IPS-NIHi7 (cell line): ENCODE measurements around the gene GPC4.

Source experiments
- DNase-seq: peaks from one replicate; pipeline ENCODE4 v3.0.0; 2012; ENCODE audit warnings: mixed read lengths; ENCODE audit errors: extremely low spot score

The GPC4 gene

GRCh38 chrX:133415276-133416105 lies at the start of gene GPC4:
TSS of gene GPC4 (minus strand) at chrX:133415489. CDS start at chrX:133414965, 524 bp downstream.
- peak; percentile 86 for DNase-seq

DNA sequence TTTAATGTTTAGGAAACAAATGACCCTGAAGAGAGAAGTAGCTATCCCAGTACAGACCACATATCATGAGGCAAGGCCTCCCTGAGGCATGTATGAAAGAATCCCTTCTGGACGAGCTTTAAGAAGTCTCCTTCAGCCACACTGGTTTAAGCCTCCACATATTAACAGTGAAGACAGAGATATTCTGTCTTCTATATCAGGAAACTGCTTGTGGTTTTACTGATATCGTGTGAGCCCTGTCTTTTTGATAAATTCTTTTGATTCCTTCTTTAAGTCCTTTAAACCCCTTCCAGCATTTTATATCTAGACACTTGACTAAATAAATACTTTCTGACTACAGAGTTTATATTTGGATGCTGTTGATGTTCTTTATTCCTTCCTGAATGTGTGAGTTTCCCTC lies 45.9 kb upstream of the GPC4 start:
- DNase-seq: no peak

- peak; percentile 43 for DNase-seq
Observed at GRCh38 chrX:133454924-133455323, 39.6 kb upstream of the GPC4 start.

DNA sequence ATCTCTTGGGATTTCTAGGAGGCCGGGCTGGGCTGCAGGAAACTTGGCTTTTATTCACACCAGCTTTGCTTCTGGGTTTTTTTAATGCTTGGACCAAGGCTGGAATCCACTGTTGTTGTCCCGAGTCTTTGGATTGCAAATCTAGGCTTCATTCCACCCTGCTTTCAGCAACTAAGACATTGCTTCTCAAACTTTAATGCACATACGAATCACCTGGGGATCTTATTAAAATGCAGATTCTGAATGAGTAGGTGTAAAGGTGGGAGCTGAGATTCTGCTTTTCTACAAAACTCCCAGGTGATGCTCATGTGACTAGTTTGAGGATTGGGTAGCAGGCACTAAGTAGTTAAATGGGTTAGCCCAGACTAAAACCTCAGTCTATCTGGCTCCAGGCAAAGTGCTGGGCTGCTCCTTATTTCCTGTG lies 39.2 kb upstream of the GPC4 start:
- DNase-seq: peak; percentile 70

- no peak for DNase-seq
Observed at GRCh38 chrX:133448512-133449076, 33.3 kb upstream of the GPC4 start.

- peak; percentile 68 for DNase-seq
Observed at GRCh38 chrX:133444952-133445831, 29.9 kb upstream of the GPC4 start.

- DNase-seq: no peak
Observed at GRCh38 chrX:133444196-133444595, 28.9 kb upstream of the GPC4 start.

GRCh38 chrX:133440797-133441163 lies 25.5 kb upstream of the GPC4 start:
- peak; percentile 45 for DNase-seq

- peak; percentile 51 for DNase-seq
Observed at GRCh38 chrX:133440081-133440796, 24.9 kb upstream of the GPC4 start.

DNA sequence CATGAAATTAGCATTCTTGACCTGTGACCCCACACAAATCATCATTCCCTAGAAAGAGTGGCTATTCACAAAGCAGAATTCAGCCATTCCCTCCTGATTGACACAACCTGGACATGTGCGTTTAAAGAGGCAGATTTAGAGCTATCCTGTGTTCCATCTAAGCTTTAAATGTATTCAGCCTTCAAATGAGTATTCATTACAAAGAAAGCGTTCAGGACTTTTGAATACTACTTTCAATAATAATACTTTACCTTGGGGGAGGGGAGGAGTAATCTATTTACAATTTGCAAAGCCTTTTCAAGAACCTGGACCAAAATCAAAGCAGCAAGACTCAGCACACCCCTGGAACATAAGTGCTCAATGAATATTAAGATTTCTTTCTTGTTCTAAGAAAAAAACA lies 22.5 kb upstream of the GPC4 start:
- no peak for DNase-seq

DNA sequence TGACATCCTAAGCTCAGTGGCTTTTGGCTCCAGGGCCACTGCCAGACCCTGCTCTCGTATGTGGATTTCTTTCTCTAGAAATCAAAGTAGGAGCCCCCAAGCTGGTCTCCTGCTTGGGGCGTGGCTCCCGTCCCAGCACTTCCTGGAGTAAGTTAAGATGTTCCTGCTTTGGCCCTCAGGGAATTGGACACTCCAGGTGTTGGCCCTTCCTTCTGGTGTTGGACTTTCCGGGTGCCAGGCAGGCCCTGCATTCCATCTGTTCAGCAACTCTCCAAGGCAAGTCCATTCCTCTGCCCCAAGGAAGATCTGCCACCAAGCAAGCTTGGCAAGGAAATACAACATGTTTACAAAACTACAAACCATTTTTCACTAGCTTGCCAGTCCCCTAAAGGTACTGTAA lies 22.1 kb upstream of the GPC4 start:
- DNase-seq: peak; percentile 16

DNA sequence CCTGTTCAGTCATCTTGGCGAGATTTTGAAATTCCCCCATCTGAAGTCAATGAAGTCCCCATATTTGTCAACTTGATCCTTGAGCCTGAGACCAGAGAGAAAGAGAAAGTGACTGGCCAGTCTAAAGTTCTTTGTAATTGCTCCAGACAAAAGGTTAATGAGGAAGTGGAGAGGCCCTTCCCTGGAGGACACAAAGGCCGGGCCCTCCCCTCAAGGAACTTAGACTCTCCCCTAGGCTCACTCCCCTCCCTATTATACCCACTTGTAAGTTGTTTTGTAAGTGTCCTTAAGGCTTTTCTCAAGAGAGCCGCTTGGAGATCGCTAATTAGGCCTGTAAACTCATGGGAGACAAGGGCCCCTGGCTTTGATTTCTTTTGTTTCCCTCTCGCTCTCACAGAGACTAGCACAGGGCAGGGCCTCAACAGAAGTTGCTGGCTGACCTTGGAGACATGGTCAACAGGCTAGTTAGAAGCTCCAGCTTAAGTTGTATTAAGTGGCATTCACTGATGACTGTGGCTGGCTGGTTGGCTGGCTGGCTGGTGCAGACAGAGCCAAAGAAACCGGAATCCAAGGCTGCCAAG lies 20.3 kb upstream of the GPC4 start:
- DNase-seq: peak; percentile 15

DNA sequence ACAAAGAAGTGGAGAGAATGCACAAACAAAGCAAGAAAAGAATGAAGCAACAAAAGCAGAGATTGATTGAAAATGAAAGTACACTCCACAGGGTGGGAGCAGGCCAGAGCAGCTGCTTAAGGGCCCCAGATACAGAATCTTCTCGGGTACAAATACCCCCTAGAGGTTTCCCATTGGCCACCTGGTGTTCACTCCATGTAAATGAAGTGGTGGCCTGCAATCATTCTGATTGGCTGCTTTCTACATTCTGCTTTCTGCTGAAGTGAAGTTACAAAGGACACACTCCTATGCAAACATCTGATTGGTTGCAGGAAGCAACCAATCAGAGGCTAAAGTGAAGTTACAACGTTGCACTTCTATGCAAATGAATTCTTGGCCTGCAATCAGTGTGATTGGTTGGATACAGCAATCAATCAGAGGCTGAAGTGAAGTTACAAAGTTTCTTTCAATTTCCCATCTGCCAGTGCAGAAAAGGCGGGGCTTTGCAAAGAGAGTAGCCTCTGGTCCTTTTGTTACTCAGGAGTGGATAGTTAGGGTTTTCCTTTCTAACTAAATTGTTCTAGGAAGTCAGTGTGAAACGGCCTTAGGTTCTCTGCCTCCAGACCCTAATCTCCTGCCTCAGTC lies 19.0 kb upstream of the GPC4 start:
- no peak for DNase-seq

- no peak for DNase-seq
Observed at GRCh38 chrX:133419911-133420310, 4.6 kb upstream of the GPC4 start.

GRCh38 chrX:133418588-133418987 lies 3.3 kb upstream of the GPC4 start:
- no peak for DNase-seq

- DNase-seq: no peak
Observed at GRCh38 chrX:133417364-133417763, 2.1 kb upstream of the GPC4 start.

- no peak for DNase-seq
Observed at GRCh38 chrX:133414406-133415275, 648 bp downstream of the GPC4 start.

GRCh38 chrX:133413218-133413925 lies 1.9 kb downstream of the GPC4 start:
- no peak for DNase-seq

DNA sequence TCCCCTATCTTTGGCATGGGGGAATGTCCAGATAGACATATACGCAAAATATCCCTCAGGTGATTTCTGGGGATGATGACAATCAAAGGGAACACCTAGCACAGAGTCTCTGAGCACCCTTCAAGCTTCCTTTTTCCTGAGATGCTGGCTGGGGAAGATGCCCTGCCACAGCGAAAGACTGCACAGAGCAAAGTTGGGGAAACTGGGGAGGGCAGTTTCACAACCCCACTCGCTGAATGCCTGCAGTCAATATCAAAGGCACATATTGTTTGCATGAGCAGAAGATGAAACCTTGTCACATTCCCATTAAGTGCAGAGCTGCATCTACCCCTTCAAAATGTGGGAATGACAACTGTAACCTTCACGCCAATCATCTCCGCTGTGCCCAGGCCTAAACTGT lies 2.6 kb downstream of the GPC4 start:
- no peak for DNase-seq
